A172 (cell line): ENCODE results near the gene TMEM170B. TPM values are rescaled to one million over a fixed set of nuclear protein-coding genes. Genes with fewer than 3 reads are reported as not detected.

Experiments used
- DNase-seq: peaks from one replicate; pipeline ENCODE4 v3.0.0-alpha.2; 2015; ENCODE audit warnings: low spot score
- total RNA-seq: library from RNA; depleted of rRNA; stranded (reverse); fragments of >200 nt; shearing (Covaris generic); gene quantifications from 2 replicates; pipeline ENCODE4 v1.2.3, GENCODE V29; 2014; rRNA removed

TMEM170B gene, protein sequence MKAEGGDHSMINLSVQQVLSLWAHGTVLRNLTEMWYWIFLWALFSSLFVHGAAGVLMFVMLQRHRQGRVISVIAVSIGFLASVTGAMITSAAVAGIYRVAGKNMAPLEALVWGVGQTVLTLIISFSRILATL
- 3.2 and 4.0 TPM in 2 replicates for total RNA-seq

DNA sequence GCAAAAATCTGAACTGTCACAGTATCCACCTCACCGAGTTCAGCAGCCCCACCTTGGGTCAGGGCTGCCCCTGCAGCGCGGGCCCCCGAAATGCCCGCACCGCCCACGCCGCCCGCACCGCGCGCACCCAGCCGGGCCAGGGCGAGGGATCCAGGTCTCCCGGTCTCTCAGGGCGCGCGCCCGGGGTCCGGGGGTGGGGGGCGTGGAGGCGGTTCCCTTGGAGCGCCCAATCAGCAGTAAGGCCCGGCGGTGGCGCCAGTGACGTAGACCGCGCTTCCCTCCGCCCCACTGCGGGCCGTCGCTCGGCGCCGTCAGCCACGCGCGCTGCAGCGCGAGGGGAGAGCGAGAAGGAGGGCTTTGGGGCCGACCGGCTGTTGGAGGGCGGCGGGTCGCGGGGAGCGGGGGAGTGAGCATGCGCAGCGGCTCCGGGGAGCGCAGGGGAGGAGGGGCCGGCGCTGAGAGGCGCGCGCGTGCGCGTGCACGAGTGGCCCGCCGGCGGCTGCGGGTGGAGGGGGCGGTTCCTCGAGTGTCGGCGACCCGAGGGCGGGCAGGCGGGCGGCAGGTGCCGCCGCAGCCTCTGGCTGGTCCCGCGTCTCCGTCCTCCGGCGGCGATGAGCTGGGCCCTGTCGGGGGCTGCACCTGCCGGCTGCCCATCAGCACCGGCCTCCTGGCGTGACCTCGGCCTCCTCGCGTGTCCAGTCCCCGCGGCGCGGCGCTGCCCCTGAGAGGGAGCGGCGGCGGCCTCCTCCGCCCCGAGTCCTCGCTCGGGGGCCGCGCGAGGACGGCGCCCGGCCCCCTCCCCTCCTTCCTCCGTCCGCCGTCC, at the start of gene TMEM170B:
Gene TMEM170B, plus strand, starts transcription at position 521 of the 823 bp plus-strand sequence. CDS start 529 bp downstream, outside the sequence.
- DNase-seq = peak; percentile 72

DNA sequence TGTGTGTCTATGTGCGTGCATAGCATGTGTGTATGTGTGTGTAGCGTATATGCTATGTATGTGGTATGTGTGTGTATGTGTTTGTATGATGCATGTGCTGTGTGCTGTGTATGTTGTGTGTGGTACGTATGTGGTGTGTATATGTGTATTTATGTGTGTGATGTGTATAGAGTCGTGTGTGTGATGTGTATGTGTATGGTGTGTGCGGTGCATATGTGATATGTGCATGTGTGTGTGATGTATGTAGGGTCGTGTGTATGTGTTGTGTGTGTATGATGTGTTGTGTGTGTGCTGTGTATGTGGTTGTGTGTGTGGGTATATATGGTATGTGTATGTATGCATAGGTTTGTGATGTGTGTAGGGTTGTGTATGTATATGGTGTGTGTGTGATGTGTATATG, 46.6 kb upstream of the TMEM170B start:
- no peak for DNase-seq

DNA sequence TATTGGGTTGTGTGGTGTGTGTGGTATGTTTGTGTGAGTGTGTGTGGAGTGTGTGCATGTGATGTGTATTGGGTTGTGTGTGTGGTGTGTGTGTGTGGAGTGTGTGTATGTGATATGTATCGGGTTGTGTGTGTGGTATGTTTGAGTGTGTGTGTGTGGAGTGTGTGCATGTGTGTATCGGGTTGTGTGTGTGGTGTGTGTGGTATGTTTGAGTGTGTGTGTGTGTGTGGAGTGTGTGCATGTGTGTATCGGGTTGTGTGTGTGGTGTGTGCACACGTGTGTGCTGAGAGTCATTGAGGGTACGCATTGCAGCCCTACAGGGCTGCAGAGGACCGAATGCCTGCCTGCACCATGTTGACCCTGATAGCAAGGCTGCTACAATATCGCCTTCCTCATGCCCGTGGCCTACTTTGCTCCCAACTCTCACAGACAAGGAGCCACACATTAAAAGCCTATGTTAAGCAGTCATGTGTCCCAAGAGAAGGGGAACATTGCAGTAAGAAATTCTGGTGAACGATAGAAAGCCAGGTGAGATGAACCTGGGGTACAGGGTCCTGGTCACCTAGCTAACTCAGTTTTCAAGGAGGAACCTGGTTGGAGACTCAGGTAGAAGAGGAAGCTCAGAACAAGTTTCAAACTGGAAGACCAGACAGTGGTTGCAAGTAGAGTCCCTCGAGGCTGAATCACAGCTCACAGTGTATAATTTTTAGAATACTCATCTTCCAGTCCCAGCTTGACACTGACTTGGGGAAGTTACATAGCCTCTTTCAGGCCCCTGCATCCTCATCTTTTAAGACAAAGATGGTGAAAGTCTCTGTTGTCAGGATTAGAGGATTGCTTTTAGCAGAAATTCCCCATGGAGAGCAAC, 45.7 kb upstream of the TMEM170B start:
- DNase-seq = no peak

DNA sequence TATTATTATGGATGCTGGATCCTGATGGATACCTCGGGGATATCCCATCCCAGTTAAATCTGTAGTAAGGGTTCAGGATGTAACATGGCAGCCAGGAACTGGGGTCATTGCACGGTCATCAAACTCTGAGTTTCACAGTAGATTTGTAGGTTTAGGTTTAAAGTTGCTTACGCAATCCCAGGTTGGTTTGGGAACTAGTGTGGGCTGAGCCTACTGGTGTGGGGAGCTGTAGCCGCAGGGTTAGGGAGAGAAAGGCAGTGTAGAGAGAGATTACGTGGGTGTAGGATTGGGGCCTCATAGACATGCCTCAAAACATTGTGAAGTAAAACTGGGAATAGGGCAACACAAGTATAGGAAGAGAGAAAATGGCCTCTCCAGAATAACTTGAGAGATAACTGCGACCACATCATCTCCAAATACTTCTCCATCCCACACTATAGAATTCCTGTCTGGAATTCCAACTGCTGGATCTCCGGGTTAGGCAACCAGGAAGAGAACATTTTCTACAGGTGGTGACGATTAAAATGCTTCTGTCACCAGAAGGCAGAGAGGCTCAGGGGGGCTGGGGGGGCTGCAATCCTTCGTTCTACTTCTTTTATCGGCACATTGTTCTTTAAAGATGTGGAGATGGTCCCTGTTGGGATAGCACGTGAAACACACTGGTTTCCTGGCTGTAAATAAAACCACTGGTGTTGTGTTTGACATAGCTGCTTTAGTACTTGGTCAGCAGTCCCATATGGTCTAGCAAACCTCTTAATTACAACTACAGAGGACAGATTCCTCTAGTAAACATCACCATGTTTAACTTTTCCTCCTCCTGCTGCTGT, 44.9 kb upstream of the TMEM170B start:
- DNase-seq = no peak

DNA sequence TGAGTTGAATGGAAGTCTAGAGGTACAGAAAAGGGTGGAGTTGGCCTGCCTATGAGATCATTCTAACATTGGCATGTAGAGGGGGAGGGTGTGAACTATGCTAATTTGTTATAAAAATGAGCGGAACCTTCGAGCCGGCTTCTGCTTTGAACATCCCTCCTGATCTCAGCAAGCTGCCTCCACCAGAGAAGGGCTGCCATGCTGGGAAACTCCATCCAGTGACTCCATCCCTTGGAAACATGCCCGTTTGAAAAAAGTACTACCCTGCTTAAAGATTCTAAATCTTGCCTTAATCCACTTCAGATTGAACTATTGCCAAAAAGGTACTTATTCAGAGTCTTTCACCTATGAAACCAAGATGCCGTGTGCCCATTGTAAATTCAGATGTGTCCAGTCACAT, 43.6 kb upstream of the TMEM170B start:
- no peak for DNase-seq

DNA sequence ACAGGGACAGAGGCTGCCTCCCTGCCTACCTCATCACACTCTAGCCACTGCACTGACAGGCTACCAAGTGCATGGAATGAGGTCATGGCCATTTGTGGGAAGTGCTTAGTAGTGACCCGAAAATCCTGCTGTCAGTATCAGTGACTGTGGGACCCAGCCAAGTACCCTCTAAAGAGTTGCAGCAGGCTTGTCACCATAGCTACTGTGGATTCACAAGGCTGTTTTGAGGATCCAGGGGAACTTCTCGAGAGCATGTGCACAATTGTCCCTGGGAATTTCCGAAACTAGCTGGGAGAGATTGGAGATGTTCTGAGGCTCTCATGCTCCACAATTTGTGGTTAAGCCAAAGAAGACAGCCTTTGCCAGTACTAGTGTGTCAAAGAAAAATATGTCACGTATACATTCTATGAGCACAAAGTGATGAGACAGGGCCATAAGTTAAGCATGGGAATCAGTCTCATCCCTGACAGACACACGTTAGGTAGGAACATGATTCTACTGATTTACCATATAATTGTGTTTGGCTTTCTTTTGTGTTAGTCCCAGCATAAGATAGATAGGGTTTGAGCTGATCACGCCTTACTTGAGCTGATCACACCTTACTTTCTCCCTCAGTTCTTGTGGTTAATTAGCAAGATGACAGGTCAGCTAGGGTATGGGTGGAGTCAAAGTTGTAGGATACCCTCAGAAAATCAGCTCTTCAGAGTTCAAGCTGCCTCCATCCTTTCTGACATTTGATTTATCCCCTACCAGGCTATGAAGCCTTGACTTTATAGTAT, 42.6 kb upstream of the TMEM170B start:
- no peak for DNase-seq

DNA sequence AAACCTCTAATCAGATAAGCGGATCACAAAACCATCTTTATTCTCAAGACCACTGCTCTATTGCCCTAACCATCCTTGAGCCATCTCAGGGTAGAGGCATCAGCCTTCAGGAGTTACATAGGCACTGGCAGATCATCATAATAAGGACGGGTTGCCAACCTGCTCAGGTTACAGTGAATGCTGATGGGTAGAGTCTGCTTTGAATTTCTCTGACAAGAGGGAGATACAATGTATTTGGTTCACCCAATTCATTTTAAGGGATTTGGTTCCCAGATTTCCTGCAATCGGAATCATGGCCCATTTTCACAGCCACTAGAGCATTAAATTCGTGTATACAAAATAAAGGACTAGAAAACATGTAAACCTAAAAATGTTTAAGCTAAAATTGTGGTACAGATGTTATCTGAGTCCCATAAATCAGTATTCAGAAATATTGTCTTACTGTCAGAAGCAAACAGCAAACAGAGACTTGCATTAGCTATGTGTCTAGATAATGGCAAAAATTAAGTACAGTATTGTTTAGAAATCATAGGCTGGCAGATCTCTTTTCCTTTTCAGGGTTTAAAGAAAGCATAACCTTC, 41.9 kb upstream of the TMEM170B start:
- no peak for DNase-seq

DNA sequence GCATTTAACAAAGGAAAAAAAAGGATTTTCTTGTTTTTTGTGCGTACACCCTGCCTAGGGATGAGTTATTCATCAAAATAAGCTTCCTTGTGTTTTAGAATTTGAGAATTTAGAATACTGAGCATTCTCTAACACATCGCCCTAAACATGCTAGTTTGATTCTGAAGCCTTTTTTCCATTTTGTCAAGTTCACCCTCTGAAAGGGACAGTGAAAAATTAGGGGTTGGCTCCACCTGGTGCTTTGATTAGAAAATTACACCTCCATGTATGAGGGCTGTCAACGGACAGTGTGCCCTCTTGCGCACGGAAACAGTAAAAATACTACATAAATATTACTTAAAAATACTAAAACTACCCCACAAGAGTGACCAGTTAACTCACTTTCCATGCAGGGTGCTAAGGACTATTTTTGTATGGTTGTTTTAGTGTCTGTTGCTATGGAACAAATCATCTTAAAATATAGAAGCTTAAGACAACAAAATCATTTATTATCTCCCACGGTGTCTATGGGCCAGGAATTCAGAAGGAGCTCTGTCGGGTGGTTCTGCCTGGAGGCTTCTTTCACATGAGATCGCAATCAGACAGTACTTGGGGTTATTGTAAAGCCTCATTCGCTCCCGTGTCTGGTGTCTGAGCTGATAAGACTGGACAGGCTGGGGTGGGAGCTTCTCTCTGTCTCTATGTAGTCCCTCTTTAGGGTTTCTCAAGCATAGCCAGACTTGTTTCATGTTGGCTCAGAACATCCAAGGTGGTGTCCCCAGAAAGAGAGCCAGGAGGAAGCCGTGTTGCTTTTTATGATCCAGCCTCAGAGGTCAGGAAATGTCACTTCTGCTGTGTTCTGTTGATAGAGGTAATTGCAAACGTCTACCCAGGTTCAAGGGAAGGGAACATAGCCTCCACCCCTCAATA, 41.1 kb upstream of the TMEM170B start:
- peak; percentile 79 for DNase-seq

DNA sequence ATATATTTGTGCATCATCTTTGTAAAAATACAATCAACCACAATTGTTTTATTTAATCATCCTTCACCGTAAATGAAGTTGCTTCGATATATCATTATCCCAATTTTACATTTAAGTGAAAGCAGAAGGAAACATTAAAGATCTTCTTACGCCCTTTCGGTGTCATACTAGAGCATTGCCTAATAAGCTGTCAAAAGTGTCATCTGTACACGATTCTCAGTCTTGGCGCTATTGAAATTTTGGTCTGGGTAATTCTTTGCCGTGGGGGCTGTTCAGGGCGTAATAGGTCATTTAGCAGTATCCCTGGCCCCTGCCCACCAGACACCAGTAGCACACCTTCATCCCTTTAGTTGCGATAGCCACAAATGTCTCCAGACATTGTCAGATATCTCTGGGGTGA, 40.4 kb upstream of the TMEM170B start:
- no peak for DNase-seq

DNA sequence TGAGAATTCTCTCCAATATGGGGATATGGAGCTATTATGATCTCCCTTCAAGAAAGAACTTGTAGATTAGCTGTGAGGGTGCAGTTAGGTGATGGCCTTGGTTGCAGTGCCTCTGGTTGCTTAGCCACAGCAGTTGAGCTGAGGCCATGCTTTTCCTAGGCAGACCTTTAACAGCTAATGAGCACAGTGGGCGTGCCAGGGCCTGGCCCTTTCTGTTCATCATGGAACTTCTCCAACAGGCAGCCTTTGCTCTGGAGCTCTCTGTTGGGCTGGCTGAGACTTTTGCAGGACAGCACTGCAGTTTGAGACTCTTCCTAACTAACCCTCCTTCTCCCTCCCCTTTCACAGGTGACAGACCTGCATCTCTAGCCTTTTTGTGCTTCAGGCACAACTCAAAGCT, 39.7 kb upstream of the TMEM170B start:
- no peak for DNase-seq

DNA sequence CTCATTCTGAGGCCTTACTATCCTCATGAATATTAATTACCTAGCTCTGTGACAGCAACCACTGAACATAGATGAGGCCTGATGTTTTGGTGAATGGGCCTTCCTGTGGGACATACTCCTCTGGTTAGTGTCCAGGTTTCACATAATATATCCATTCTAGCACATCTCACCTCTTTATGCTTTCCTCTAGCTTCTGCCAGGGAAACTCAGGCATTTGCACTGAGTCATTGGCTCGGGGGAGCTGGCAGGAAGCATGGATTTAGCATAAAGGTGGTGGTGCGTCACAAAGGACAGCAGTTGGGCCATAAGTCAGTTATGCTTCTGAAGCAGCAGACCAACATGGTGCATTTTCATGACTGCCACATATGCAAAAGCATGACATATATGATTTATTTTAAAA, 37.5 kb upstream of the TMEM170B start:
- DNase-seq = peak; percentile 77

DNA sequence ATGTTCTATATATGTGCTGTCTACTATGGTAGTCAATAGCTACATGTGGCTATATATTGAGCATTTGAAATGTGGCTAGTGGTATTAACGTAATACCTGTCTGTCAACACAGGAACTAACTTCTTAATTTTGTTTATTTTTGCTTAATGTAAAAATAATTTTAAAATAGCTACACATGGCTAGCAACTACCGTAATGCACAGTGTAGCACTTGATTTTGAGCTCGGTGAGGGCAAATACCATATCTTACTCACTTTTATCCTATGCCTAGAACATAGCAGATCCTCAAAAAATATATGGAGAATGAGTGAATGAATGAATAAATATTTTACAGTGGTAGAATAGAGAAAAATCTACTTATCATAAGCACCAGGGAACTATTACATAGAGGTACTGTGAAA, 28.1 kb upstream of the TMEM170B start:
- DNase-seq = no peak

DNA sequence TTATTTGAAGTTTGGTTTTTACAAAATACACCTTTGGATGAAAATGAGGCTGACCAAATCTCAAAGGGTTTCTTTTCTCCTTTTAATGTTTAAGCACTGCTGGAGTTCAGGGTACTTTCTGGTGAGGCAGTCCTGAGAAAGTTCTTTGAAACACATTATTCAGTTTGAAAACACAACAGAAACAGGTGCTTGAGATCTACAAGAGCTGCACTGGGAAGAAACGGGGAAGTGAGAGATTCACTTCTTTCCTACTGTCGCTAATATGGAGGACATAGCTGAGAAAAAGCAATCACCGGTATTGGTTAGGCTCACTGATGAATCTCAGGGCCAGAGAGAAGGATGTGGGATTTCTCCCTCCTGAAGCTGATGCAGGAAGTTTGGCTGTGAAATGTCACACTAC, 22.9 kb upstream of the TMEM170B start:
- no peak for DNase-seq

DNA sequence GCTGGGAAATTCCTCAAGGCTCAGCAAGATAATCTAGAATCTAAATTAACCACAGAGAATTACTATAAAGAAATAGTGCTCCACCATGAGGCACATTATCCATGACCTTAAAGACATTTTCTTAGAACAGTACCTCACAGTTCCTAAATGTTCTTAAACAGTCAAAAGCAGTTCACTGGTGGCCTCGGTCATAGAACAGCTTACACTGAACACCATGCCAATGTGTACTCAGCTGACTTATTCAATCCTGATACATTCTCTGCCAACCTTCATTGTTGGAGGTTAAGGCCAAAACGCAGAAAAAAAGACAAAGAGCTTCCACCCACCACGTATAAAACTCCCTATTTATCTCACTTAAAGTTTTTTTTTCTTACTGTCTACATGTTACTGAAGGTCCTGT, 21.8 kb upstream of the TMEM170B start:
- no peak for DNase-seq

DNA sequence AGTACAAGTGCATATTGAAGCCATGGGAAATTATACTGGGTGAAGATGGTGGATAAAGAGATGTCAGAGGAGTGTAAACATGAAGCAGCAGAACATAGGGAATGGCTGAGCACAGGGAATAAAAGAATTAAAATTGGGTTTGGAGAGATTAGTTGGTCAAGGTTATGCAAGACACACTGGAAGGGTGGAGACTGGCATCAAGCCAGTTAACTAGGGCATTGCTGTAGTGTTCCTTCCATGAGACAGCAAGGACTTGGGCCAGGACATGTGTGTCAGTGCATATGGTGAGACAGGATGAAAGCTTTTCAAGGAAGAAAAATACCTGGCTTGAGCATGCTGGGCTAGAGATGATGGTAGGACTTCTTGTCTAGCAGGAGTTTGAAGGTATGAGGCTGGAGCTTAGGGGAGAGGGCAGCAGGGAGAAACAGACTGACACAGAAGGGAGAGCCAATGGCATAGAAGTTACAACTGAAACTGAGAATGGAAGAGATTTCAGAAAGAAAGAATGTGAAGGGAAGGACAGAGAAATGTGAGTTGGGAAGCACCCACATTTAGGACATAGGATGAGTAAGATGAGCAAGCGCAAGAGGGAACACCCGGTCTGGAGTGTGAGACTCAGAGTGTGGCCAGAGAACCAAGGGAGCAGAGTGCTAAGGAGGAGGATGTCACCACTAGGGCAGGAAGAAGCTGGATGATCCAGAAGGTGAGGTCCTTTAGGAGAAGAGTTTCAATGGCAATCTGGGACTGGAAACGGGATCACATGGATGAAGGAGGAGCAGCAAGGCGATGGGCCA, 14.5 kb upstream of the TMEM170B start:
- DNase-seq = no peak

DNA sequence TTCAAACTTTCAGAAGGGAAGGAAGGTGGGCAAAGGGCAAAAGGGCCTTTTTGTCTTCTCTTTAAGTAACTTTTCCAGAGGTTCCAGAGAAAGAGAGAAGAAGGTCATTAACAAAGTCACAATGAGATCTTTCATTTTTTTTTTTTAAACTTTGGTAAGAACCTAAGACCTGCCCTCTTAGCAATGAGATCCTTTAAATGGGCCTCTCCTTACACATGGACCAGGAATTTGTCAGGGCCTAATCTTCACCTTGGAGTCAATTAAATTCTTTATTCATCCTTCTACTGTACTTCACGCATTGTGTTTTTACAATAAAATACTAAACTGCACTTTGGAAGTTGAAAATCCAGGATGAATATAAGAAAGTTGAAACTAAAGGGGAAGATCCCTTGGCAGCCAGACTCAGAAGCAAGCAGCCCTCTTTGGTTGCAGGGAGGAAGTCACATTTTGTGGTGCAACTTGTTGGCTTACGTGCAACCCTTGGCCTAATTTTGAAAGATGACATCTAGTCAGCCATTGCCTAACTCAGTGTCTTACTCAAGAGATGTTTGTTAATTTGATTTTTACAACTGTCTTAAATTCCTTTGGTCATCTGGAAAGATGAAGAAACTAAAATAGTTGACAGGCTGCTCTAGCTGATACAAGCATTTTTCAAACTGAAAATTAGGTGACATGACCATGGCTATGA, 11.9 kb upstream of the TMEM170B start:
- no peak for DNase-seq

DNA sequence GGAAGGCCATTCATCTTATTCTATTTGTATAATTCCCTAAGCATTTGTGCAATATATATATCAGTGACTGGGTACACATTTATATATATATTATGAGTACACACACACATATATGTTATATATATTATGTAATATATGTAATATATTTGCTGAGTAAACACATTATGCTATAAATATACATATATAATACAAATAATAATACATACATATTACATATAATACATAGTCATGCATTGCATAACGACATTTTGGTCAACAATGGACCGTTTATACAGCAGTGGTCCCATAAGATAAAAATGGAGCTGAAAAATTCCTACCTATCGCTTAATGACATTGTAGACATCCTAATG, 11.4 kb upstream of the TMEM170B start:
- DNase-seq = no peak

DNA sequence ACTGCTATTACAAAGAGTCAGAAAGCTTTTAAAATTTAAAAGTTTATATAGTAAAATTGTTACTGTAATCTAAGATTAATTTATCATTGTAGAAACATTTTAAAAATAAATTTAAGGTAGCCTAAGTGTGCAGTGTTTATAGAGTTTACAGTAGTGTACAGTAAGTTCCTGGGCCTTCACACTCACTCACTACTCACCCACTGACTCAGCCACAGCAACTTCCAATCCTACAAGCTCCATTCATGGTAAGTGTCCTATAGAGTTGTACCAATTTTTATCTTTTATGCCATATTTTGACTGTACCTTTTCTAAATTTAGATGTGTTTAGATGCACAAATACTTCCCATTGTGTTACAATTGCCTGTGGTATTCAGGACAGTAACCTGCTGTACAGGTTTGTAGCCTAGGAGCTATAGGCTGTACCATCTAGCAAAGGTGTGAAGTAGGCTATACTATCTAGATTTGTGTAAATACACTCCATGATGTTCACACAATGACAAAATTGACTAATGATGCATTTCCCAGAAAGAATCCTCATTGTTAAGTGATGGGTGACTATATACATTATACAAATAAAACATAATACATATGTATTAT, 10.2 kb upstream of the TMEM170B start:
- DNase-seq = no peak
